Heart right ventricle (tissue), 16 donors: ENCODE results near the gene LSAMP. TPM values are rescaled to one million over a fixed set of nuclear protein-coding genes. Genes with fewer than 3 reads are reported as not detected.

Experiments
- ATAC-seq, 8 donors: fragments of 200-7000 bp; cut with Tn5 transposase; one replicate each; pipeline ENCODE4 v1.9.1; 2020; ENCODE audit warnings: mild to moderate bottlenecking in 8 of 8, moderate library complexity in 8 of 8, moderate number of reproducible peaks in 1 of 8
- DNase-seq, 2 donors: peaks; one replicate each; pipeline ENCODE4 v3.0.0-alpha.2; 2020
- H3K27ac ChIP-seq, 10 donors: fragments of 200-600 bp; sonication (generic) in 2 of 10; one replicate each; pipeline versions ENCODE4 v1.5.0 to v1.8.0; 2020 to 2022; ENCODE audit warnings: mild to moderate bottlenecking in 3 of 10
- H3K27me3 ChIP-seq, 7 donors: fragments of 200-600 bp; one replicate each; pipeline ENCODE4 v1.8.0; 2021 to 2022; ENCODE audit warnings: mild to moderate bottlenecking in 2 of 7
- H3K36me3 ChIP-seq, 9 donors: fragments of 200-600 bp; sonication (generic) in 1 of 9; one replicate each; pipeline versions ENCODE4 v1.5.0 to v1.8.0; 2020 to 2022; ENCODE audit warnings: mild to moderate bottlenecking in 2 of 9
- H3K4me1 ChIP-seq, 9 donors: fragments of 200-600 bp; sonication (generic) in 1 of 9; one replicate each; pipeline versions ENCODE4 v1.5.0 to v1.8.0; 2020 to 2022; ENCODE audit warnings: mild to moderate bottlenecking in 4 of 9
- H3K4me3 ChIP-seq, 10 donors: fragments of 200-600 bp; sonication (generic) in 2 of 10; one replicate each; pipeline versions ENCODE4 v1.5.0 to v1.8.0; 2020 to 2022; ENCODE audit warnings: mild to moderate bottlenecking in 7 of 10, moderate library complexity in 2 of 10
- H3K9me3 ChIP-seq, 11 donors: fragments of 200-600 bp in 10 of 11; sonication (generic) in 2 of 11; one replicate each; pipeline versions ENCODE4 v1.5.0 to v1.8.0; 2013 to 2022; ENCODE audit warnings: mild to moderate bottlenecking in 2 of 11, control low read depth in 1 of 11, moderate library complexity in 1 of 11
- WGBS, 2 donors: extraction: QIAGEN DNeasy Blood & Tissue Kit; methylation state at CpG; one replicate each; pipeline ENCODE4 v1.1.7; 2013; ENCODE audit warnings: inconsistent platforms in 1 of 2; 5-methylcytosine and 5-hydroxymethylcytosine counted together
- intact Hi-C, 10 donors: fragments of 100-400 bp; cut with DNase I; formaldehyde crosslinking; loops; one replicate each; pipeline versions ENCODE4 v1.11.1 to v1.14.2; 2022
- polyA plus RNA-seq, 2 donors: library from polyadenylated mRNA; stranded (reverse); fragments of 200-250 nt; gene quantifications; one replicate each; pipeline ENCODE4 v1.2.3, GENCODE V29; 2013
- total RNA-seq, 10 donors: library from RNA; stranded (reverse); fragmentation: NEBNext Ultra II Directional in 3 of 10; extraction: Animal tissue kit (Norgen Biotek cat#: 25700) in 3 of 10; gene quantifications; one replicate each; pipeline versions ENCODE4 v1.2.1 to v1.2.4, GENCODE V29; 2021 to 2023
- TF ChIP-seq, protein P1 (sequence below), 9 donors: fragments of 200-600 bp; sonication (generic) in 2 of 9; IDR thresholded peaks; one replicate each; pipeline versions ENCODE4 v1.5.0 to v1.8.0; 2021 to 2022; ENCODE audit warnings: antibody characterized with exemption in 9 of 9, mild to moderate bottlenecking in 5 of 9, moderate library complexity in 1 of 9
- donor health status: Arrhythmogenic right ventricular cardiomyopathy.
- donor health status: ischemic (EF 13 %, LVEDD 7.1; RV severe dilation, severe dysfunction).
- donor health status: healthy with polysubstance abuse.
- donor health status: DM: no; HTN: yes; CAD: no.
- donor health status: DM: no; HTN: no; CAD: no.
- donor health status: ischemic (EF 25% LVEDD 6.9; RV normal size, moderate dysfunction).
- donor health status: ischemic (EF 25% LVEDD 5.7; RV mildly dilated, moderate dysfunction).
- donor health status: healthy.
- donor health status: DM: yes; HTN: yes; CAD: no.
- donor health status: Ischemic cardiomyopathy.
- donor health status: ischemic (EF 35%, LVEDD 5.7; RV mildly dilated, moderate dysfunction).
- donor health status: nonischemic (EF 11% LVEDD 7.7; RV severe dilation, severe dysfunction).
- donor health status: DM: yes; HTN: yes; CAD: no.
- donor health status: PGD.
- donor health status: ischemic (EF 29% LVEDD 5.4; RV normal size, mild dysfunction).
- donor health status: nonischemic (EF 23%, LVEDD 6.1; RV moderate dilation, normal function).

LSAMP gene
- total and polyA plus RNA-seq, 12 donors, result 0.51 to 9.0 (median 5.4) TPM

GRCh38 chr3:115855911-115856310 lies 589.4 kb downstream of the LSAMP start:
- H3K27me3 ChIP-seq, result peaks cover 0 to 13% (median 6%) of the 10 kb centered on the region in 7 donors
- WGBS, 2 donors, result 78 to 96% methylated on average over 1 of the region's 1 CpG
- no peak for ATAC-seq
- H3K4me3 ChIP-seq, result no peak overlapping the region
- no peak for DNase-seq
- no peaks in the 10 kb centered on the region for H3K36me3 ChIP-seq
- no peaks in the 10 kb centered on the region for H3K4me1 ChIP-seq
- no peak overlapping the region for H3K27ac ChIP-seq
- TF ChIP-seq, protein P1, sequence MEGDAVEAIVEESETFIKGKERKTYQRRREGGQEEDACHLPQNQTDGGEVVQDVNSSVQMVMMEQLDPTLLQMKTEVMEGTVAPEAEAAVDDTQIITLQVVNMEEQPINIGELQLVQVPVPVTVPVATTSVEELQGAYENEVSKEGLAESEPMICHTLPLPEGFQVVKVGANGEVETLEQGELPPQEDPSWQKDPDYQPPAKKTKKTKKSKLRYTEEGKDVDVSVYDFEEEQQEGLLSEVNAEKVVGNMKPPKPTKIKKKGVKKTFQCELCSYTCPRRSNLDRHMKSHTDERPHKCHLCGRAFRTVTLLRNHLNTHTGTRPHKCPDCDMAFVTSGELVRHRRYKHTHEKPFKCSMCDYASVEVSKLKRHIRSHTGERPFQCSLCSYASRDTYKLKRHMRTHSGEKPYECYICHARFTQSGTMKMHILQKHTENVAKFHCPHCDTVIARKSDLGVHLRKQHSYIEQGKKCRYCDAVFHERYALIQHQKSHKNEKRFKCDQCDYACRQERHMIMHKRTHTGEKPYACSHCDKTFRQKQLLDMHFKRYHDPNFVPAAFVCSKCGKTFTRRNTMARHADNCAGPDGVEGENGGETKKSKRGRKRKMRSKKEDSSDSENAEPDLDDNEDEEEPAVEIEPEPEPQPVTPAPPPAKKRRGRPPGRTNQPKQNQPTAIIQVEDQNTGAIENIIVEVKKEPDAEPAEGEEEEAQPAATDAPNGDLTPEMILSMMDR (IDR thresholded peaks at IDR 0.05), result no peak
- no peaks in the 10 kb centered on the region for H3K9me3 ChIP-seq
- intact Hi-C loops, result no loop called here

DNA sequence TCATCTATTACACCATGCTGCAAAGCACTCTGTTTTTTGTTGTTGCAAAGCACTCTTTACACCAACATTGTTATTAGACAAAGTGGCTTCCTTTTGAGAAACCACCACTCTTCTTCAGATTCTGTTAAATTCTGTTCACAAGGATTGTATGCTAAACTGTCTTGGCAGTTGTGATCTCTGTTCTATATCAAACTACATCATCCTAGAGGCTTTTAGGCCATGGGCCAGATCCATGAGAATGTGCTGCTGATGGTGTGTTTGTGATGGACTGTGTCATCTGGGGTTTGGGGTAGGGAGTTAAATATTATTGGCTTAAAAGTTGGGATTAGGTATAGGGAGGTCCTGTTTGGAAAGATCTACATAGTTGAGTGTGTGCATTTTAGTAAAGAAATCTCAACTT lies 592.2 kb downstream of the LSAMP start:
- ATAC-seq (no peak), DNase-seq (no peak)
- Histone ChIP-seq H3K4me3 (no peak overlapping the region), H3K27ac (no peak overlapping the region), H3K4me1 (no peaks in the 10 kb centered on the region), H3K9me3 (no peaks in the 10 kb centered on the region), H3K36me3 (no peaks in the 10 kb centered on the region), H3K27me3 (peaks cover 0 to 12% (median 0%) of the 10 kb centered on the region in 7 donors)
- intact Hi-C loops, result no loop called here
- TF ChIP-seq, protein P1 (IDR thresholded peaks at IDR 0.05), result no peak

DNA sequence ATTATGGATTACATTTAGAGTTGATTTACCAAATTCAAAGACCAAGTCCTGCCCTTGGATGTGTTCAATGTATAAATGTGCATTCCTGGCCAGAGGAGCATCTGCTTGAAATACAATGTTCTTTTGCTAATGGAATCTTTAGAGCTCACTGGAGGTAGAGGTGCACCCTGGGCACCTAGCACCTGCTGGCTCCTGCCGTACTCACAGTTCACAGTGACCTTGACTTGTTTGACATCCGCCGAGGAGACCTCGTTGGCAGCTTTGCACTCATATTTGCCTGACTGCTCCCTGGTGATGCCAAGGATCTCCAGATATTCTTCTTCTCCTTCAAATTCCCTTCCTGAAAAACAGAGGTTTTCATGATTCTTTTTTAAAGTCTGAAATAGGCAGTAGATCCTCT lies 593.0 kb downstream of the LSAMP start:
- TF ChIP-seq, protein P1 (IDR thresholded peaks at IDR 0.05), result no peak
- Histone ChIP-seq H3K27me3 (peaks cover 0 to 12% (median 0%) of the 10 kb centered on the region in 7 donors), H3K27ac (no peak overlapping the region), H3K9me3 (no peaks in the 10 kb centered on the region), H3K4me1 (no peaks in the 10 kb centered on the region), H3K36me3 (no peaks in the 10 kb centered on the region), H3K4me3 (no peak overlapping the region)
- ATAC-seq, result no peak
- WGBS, 2 donors, result 71 to 86% methylated on average over 4 of the region's 4 CpGs
- intact Hi-C loops, result no loop called here
- DNase-seq, result no peak

- intact Hi-C loops, result no loop called here
- DNase-seq (no peak), ATAC-seq (no peak)
- TF ChIP-seq, protein P1 (IDR thresholded peaks at IDR 0.05), result no peak
- WGBS, 2 donors, result 88 to 91% methylated on average over 3 of the region's 3 CpGs
- no peaks in the 10 kb centered on the region for H3K36me3 ChIP-seq
- no peaks in the 10 kb centered on the region for H3K9me3 ChIP-seq
- H3K27me3 ChIP-seq, result peaks cover 0 to 7% (median 0%) of the 10 kb centered on the region in 7 donors
- no peak overlapping the region for H3K27ac ChIP-seq
- H3K4me1 ChIP-seq, result no peaks in the 10 kb centered on the region
- no peak overlapping the region for H3K4me3 ChIP-seq
Measured at GRCh38 chr3:115851571-115851970, 593.7 kb downstream of the LSAMP start.
